SU-DHL-6 (cell line): ENCODE results near the gene ZCCHC24.

Experiments used
- H2AFZ ChIP-seq: fragments of 200-600 bp; sonication (generic); 2 replicates; pipeline ENCODE4 v1.6.1; 2014; ENCODE audit warnings: low read depth, mild to moderate bottlenecking, moderate library complexity, mixed read lengths, antibody characterized with exemption, low read length; ENCODE audit not compliant: severe bottlenecking
- H3F3A ChIP-seq: fragments of 200-600 bp; shearing (Covaris generic); 2 replicates; pipeline ENCODE4 v1.6.0; 2016; ENCODE audit warnings: antibody characterized with exemption, mild to moderate bottlenecking; ENCODE audit not compliant: insufficient read depth
- H3K27ac ChIP-seq: fragments of 200-600 bp; sonication (generic); 2 replicates; pipeline ENCODE4 v1.5.1; 2016; ENCODE audit warnings: low read depth, mild to moderate bottlenecking, low read length, moderate library complexity, mixed read lengths
- H3K27me3 ChIP-seq: fragments of 200-600 bp; sonication (generic), shearing (Covaris generic); 2 replicates; pipeline ENCODE4 v1.6.0; 2014; ENCODE audit warnings: mild to moderate bottlenecking, low read length
- H3K36me3 ChIP-seq: fragments of 200-600 bp; sonication (generic); 2 replicates; pipeline ENCODE4 v1.6.1; 2014; ENCODE audit warnings: mild to moderate bottlenecking, low read length, mixed read lengths
- H3K4me2 ChIP-seq: fragments of 300-600, 200-600 bp; shearing (Covaris generic), sonication (generic); 2 replicates; pipeline ENCODE4 v1.6.0; 2014; ENCODE audit warnings: low read length, low read depth, mild to moderate bottlenecking; ENCODE audit not compliant: poor library complexity, severe bottlenecking
- H3K4me3 ChIP-seq: fragments of 200-600 bp; sonication (generic); 2 replicates; pipeline ENCODE4 v1.5.1; 2014; ENCODE audit warnings: antibody characterized with exemption, low read length, mild to moderate bottlenecking, mixed read lengths; ENCODE audit not compliant: insufficient read depth, poor library complexity, severe bottlenecking
- H3K79me2 ChIP-seq: fragments of 200-600 bp; sonication (generic); 2 replicates; pipeline ENCODE4 v1.6.1; 2014; ENCODE audit warnings: mild to moderate bottlenecking, low read length, moderate library complexity; ENCODE audit not compliant: insufficient read depth
- H3K9ac ChIP-seq: fragments of 200-600 bp; sonication (generic); 2 replicates; pipeline ENCODE4 v1.7.0; 2014; ENCODE audit warnings: mild to moderate bottlenecking, low read length
- H3K9me2 ChIP-seq: fragments of 200-600 bp; sonication (generic); replicated peaks from 2 replicates; pipeline ENCODE4 v1.6.1; 2014; ENCODE audit warnings: low read length; ENCODE audit not compliant: insufficient read depth
- H3K9me3 ChIP-seq: fragments of 200-600 bp; sonication (generic); 2 replicates; pipeline ENCODE4 v1.6.1; 2014; ENCODE audit warnings: low read length, mixed read lengths; ENCODE audit not compliant: insufficient read depth
- H4K20me1 ChIP-seq: fragments of 200-600 bp; sonication (generic); 2 replicates; pipeline ENCODE4 v1.6.1; 2014; ENCODE audit warnings: low read depth, mild to moderate bottlenecking, antibody characterized with exemption, low read length, moderate library complexity, mixed read lengths
- EZH2phosphoT487 ChIP-seq: fragments of 200-600 bp; sonication (generic), shearing (Covaris generic); conservative IDR thresholded peaks from 2 replicates; pipeline ENCODE4 v1.6.1; 2018; ENCODE audit warnings: mild to moderate bottlenecking, antibody characterized with exemption, low read length, moderate library complexity, mixed read lengths
- TF ChIP-seq, protein P1 (sequence below): fragments of 200-600 bp; sonication (generic); IDR thresholded peaks from one replicate; pipeline ENCODE4 v1.5.1; 2017; ENCODE audit warnings: antibody characterized with exemption, mild to moderate bottlenecking, low read length, moderate library complexity; ENCODE audit not compliant: insufficient read depth, poor library complexity, severe bottlenecking

The ZCCHC24 gene

DNA sequence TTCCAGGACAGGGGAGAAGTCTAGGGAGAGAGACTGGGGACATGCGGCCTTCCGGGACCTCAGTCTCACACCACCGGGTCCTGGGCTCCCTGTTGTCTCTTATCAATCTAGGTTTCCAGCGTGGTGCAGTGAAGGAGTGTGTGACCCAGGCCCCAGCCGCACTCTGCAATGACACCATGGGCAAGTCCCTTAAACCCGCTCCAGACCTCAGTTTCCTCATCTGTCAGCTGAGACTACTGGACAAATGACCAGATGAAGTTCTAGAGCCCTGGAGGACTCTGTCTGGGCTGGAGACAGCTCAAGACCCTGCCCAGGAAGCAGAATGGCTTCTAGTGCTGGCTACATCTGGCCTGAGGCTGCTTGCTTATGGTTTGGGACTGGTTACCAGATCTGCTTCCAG is 46.8 kb upstream of the ZCCHC24 start:
- no peaks in the 10 kb centered on the region for H3K9me3 ChIP-seq
- H3K4me3 ChIP-seq, result no peak overlapping the region
- no peak overlapping the region for H2AFZ ChIP-seq
- H3K27me3 ChIP-seq, result no peaks in the 10 kb centered on the region
- no peaks in the 10 kb centered on the region for H3F3A ChIP-seq
- H3K9me2 ChIP-seq, result no peaks in the 10 kb centered on the region
- no peaks in the 10 kb centered on the region for H3K79me2 ChIP-seq
- H3K36me3 ChIP-seq, result no peaks in the 10 kb centered on the region
- H3K4me2 ChIP-seq, result no peak overlapping the region
- H4K20me1 ChIP-seq, result no peaks in the 10 kb centered on the region
- H3K27ac ChIP-seq, result no peak overlapping the region
- TF ChIP-seq EZH2phosphoT487, result no peak
- TF ChIP-seq, protein P1, sequence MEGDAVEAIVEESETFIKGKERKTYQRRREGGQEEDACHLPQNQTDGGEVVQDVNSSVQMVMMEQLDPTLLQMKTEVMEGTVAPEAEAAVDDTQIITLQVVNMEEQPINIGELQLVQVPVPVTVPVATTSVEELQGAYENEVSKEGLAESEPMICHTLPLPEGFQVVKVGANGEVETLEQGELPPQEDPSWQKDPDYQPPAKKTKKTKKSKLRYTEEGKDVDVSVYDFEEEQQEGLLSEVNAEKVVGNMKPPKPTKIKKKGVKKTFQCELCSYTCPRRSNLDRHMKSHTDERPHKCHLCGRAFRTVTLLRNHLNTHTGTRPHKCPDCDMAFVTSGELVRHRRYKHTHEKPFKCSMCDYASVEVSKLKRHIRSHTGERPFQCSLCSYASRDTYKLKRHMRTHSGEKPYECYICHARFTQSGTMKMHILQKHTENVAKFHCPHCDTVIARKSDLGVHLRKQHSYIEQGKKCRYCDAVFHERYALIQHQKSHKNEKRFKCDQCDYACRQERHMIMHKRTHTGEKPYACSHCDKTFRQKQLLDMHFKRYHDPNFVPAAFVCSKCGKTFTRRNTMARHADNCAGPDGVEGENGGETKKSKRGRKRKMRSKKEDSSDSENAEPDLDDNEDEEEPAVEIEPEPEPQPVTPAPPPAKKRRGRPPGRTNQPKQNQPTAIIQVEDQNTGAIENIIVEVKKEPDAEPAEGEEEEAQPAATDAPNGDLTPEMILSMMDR, result no peak
- H3K9ac ChIP-seq, result no peak overlapping the region

DNA sequence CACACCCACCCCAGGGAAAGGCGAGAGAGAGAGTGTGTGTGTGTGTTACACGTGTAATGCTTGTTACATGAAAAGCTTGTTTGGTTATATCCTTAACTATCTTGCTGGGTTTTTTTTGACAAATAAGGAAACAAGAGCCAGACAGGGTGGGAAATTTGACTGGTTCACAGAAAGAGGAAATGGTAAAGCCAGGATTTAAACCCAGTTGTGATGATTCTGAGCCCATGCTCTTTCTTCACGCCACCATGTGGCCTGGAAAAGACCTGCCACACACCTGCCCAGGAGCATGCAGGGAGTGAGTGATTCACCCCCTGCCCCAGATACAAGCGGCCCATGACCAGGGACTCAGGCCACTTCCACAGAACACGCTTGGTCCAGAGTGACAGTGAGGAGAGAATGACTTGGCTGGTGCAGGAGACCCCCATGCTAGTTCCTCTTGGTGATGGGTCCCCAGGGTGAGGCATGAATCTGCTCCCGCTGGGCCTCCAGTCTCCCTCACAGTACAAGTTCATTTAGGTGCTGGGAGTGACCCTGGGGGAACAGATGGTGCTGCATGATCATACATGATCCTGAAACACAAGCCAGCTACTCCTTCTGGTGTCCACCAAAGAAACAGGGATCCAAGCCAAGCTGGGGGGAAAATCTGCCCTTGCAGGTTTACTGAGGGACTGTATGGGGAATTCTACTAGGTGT is 45.9 kb upstream of the ZCCHC24 start:
- Histone ChIP-seq H3K27me3 (no peaks in the 10 kb centered on the region), H3K27ac (no peak overlapping the region), H3K36me3 (no peaks in the 10 kb centered on the region), H3K9me3 (no peaks in the 10 kb centered on the region), H2AFZ (no peak overlapping the region), H3K4me2 (no peak overlapping the region), H4K20me1 (no peaks in the 10 kb centered on the region), H3F3A (no peaks in the 10 kb centered on the region), H3K9ac (no peak overlapping the region), H3K9me2 (no peaks in the 10 kb centered on the region), H3K4me3 (no peak overlapping the region), H3K79me2 (no peaks in the 10 kb centered on the region)
- no peak for TF ChIP-seq EZH2phosphoT487
- TF ChIP-seq, protein P1, result no peak

DNA sequence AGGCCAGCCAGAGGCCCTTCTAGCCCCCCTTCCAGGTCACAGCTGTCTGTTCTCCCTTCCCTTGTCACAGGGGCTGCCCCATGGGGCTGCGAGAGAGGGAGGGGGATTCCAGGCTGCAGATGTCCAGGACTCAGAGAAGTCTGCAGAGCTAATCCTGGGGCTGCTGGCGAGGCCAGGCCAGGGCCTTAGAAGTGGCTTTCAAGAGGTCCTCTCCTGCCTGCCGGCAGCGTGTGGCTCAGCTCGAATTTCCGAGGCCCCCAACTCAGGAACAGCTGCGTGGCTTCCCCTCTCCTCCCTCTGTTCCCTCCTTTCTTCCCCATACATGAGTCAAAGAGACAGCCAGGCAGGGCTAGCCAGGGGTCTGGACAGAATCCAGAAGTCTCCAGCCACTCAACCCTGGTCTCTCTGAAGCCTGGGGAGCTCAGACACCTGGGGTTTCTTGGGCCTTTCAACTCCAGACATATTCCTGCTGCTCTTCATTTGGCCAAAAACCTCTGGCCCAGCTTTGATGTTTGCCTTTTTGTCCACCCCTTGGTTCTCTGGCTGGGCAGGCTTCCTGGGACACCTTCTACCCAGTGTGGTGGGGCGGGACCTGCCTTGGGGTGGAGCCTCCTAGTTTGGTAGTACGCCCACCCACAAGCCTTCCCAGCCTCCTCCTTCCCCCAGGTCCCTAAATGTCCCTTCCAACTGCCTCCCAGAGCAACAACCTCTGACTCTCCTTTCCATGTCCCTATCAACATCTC is 45.1 kb upstream of the ZCCHC24 start:
- H3K79me2 ChIP-seq, result no peaks in the 10 kb centered on the region
- no peaks in the 10 kb centered on the region for H3K9me3 ChIP-seq
- no peak overlapping the region for H2AFZ ChIP-seq
- no peaks in the 10 kb centered on the region for H3K9me2 ChIP-seq
- no peaks in the 10 kb centered on the region for H3K36me3 ChIP-seq
- no peak overlapping the region for H3K4me2 ChIP-seq
- H3K4me3 ChIP-seq, result no peak overlapping the region
- no peak overlapping the region for H3K9ac ChIP-seq
- no peak overlapping the region for H3K27ac ChIP-seq
- H4K20me1 ChIP-seq, result no peaks in the 10 kb centered on the region
- H3F3A ChIP-seq, result no peaks in the 10 kb centered on the region
- TF ChIP-seq, protein P1, result no peak
- no peak for TF ChIP-seq EZH2phosphoT487
- H3K27me3 ChIP-seq, result no peaks in the 10 kb centered on the region
